ENCODE measurements around the gene B9D2.
"Not testable (repeated sequence)": the region's sequence is repeated elsewhere in the genome, so short reads cannot be mapped to it uniquely, and the experiment has no call there.

B9D2 gene

DNA sequence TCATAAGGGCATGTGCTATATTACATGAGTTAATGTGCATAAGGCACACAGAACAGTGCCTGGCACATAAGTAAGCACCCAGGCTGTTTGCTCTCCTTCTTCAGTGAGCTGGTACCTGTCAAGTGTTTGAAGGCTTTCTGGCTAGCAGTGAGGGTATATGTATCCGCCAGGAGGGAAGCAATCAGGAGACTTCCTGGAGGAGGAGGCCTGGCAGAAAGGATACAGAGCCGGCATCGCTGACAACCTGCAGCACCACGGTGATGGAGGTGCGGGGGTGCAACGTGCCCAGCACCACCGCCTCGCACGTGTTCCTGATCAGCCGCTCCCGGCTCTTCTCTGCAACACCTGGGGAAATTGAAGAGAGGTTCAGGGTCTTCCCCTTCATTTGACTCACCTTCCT, 27.7 kb upstream of the B9D2 start:
- no peak for DNase-seq (ENCODE audit: low spot score)

- no peak for DNase-seq (ENCODE audit: low spot score)
These were observed 22.5 kb upstream of the B9D2 start for GRCh38 chr19:41386442-41386841.

DNA sequence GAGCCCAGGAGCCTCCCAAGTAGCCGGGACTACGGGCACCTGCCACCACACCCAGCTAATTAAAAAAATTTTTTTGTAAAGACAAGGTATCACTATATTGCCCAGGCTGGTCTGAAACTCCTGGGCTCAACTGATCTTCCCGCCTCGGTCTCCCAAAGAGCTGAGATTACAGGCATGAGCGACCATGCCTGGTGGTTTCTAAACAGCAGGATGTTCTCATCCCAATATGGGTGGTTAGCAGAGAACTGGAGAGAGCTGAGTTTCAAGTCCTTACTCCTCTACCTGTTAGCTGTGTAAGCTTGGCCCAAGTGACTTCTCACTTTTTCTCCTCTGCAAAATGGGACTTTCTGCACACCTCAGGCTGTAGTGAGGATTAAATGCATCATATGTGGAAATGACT, 20.4 kb upstream of the B9D2 start:
- DNase-seq (ENCODE audit: low spot score) = no peak

- not testable (repeated sequence) for DNase-seq (ENCODE audit: low spot score)
These were observed 17.6 kb upstream of the B9D2 start for GRCh38 chr19:41381536-41381935.

DNA sequence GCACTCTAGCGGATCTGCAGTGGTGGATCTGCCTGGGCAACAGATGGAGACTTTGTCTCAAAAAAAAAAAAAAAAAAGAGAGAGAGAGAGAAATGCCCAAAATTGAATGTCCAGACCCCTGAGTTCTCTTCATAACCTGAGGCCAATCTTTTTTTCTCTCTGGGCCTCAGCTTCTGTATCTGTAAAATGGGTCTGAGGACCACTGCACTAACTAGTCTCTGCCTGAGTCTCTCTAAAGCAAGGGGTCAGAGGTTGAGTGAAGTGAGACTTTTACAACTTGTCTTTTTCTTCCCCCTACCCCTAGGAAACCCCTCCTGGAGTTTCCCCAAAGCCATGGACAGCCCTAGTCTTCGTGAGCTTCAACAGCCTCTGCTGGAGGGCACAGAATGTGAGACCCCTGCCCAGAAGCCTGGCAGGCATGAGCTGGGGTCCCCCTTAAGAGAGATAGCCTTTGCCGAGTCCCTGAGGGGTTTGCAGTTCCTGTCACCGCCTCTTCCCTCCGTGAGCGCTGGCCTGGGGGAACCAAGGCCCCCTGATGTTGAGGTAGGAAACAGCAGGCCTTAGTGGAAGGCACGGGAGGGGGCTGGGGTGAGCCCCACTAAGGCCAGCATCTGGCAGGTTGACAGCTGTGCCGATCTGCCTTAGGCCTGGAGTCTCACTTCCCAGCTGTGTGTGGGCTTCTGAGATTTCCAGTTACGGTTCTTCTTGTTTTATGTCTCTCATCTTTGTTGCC, 14.2 kb upstream of the B9D2 start:
- peak; percentile 57 for DNase-seq (ENCODE audit: low spot score)

- DNase-seq (ENCODE audit: low spot score) = no peak
These were observed 13.0 kb upstream of the B9D2 start for GRCh38 chr19:41376998-41377365.

DNA sequence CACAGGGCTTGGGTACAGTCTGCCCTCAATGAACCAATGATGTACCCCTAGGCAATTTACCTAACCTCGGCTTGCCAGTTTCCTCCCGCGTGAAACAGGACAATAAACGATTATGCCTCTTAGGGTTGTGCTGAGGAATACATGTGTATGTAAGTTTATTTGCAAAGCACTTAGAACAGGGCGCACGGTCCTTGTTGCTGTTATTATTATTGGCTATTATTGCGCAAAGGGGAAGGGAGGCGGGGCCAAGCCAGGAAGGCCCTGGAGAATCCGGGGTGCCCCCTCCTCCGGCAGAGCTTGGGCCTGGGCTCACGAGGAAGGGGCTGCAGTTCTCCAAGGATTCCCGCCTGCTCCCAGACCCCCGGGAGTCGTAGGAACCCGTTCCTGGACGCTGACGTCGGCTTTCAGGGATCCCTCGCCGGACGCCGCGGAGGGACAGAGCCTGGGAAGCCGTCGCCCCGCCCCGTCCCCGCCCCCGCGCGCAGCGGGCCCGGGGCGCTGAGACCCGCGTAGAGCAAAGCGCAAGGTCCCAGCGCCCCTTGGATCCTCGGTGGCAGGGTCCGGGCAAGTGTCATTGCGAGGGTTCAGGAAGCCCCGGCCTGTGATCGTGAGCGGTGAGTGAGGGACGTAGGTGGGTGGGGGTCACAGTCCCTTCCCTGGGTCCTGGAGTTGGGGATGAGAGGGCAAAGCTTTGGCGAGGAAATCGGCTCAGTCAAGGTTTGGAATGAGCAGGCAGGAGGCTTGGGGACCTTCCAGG, 12.5 kb upstream of the B9D2 start, which contains the start of gene TMEM91:
TSS of gene TMEM91 (plus strand) at position 293 of the 757 bp plus-strand sequence. CDS start 1,777 bp downstream, outside the sequence.
- no peak for DNase-seq (ENCODE audit: low spot score)

DNA sequence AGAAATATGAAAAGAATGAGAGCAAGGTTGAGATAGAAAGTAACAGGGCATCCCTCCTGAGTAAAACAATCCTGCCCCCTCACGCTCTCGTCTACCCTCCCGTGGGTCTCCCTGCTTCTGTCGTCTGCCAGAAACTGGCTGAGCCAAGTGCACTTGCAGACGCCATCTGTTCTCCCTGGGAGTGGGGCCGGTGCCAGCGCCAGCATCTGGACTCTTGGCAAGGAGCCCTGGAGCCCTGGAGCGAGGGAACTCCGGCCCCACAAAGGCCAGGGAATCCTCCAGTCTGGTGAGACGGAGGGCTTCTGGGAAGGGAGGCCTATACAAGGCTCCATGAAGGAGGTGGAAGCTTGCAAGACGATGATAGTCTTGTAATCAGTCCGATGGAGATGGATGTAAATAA, 10.0 kb upstream of the B9D2 start:
- DNase-seq (ENCODE audit: low spot score) = no peak

GRCh38 chr19:41372501-41372900, 8.6 kb upstream of the B9D2 start:
- no peak for DNase-seq (ENCODE audit: low spot score)

DNA sequence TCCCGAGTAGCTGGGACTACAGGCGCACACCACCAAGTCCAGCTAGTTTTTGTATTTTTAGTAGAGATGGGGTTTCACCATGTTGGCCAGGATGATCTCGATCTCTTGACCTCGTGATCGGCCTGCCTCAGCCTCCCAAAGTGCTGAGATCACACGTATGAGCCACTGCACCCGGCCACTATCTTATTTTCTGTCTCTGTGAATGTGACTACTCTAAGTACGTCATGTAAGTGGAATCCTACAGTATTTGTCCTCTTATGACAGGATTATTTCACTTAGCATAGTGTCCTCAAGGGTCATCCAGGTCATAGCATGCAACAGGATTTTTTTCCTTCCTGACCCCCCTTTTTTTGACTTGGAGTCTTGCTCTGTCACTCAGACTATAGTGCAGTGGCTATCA, 7.6 kb upstream of the B9D2 start:
- no peak for DNase-seq (ENCODE audit: low spot score)

DNA sequence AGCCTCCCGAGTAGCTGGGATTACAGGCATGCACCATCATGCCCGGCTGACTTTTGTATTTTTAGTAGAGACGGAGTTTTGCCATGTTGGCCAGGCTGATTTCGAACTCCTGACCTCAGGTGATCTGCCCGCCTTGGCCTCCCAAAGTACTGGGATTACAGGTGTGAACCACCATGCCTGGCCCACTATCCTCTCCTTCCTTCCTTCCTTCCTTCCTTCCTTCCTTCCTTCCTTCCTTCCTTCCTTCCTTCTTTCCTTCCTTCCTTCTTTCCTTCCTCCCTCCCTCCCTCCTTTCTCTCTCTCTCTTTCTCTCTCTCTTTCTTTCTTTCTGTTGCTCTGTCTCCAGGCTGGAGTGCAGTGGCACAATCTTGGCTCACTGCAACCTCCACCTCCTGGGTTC, 7.2 kb upstream of the B9D2 start:
- not testable (repeated sequence) for DNase-seq (ENCODE audit: low spot score)

DNA sequence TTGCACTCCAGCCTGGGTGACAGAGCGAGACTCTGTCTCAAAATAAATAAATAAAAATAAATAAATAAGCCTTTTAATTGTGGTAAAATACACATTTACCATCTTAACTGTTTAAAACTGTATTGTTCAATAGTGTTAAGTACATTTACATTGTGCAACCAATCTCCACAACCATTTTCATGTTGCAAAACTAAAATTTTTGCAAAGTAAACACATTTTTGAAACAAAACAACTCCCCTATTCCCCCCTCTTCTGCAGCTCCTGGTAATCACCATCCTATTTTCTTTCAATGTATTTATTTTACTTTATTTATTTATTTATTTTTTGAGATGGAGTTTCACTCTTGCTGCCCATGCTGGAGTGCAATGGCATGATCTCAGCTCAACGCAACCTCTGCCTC, 5.8 kb upstream of the B9D2 start:
- no peak for DNase-seq (ENCODE audit: low spot score)

GRCh38 chr19:41367848-41368301, 3.9 kb upstream of the B9D2 start:
- no peak for DNase-seq (ENCODE audit: low spot score)

GRCh38 chr19:41366089-41366488, 2.1 kb upstream of the B9D2 start:
- DNase-seq (ENCODE audit: low spot score) = peak; percentile 47

- DNase-seq (ENCODE audit: low spot score) = no peak
These were observed 809 bp upstream of the B9D2 start for GRCh38 chr19:41364524-41365391.

DNA sequence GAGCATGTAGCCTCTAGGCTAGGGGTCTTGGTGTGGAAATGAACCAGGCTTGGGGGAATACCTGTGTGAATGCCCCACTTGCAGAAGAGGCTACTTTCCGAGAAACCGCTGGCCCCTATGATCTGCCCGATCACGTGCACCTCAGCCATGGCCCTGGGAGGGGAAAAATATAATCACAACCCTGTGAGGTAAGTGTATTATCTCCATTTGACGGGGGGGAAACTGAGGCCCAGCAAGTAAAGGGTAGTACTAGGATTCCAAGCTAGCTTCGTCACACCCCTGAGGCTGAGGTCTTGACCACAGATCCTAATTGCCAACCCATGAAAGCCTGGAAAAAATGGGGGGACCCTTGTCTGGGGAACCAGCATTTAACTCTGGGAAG, 587 bp downstream of the B9D2 start:
- DNase-seq (ENCODE audit: low spot score) = no peak

DNA sequence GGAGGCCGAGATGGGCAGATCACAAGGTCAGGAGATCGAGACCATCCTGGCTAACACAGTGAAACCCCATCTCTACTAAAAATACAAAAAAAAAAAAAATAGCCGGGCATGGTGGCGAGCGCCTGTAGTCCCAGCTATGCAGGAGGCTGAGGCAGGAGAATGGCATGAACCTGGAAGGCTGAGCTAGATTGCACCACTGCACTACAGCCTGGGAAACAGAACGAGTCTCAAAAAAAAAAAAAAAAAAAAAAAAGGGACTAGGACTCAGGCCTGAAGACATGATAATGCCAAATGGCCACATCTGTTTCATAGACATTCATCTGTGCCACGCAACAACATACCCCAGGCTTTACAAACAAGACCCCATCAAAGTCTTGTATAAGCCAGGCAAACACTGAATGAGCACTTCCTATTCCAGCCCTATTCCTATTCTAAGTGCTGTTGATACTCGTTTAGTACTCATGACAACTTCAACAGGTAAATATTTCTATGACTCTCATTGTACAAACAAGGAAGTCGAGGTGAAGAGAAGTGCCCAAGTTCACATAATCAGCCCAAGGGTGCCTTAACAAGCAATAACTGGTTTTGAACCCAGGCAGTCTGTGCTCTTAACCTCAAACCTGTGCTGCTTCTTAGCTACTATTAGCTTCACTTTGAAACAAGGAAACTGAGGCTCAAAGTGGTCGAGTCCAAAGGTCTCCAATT, 1.7 kb downstream of the B9D2 start:
- no peak for DNase-seq (ENCODE audit: low spot score)

DNA sequence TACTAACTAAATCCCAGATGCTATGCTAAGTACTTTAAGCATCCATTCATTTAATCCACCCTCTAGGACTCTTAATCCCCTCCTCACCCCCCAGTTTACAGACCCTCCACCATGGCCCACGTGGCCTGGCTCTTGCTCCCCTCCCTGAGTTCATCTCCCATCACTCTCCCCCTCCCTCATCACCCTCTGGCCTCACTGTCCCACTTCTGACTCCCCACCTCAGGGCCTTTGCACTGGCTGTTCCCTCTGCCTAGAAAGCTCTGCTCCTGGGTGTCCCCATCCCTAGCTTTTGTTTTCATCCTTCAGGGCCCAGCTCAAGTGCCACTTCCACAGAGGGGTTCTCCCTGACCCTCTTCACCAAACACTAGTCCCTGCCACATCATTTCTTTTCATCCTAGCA, 4.2 kb downstream of the B9D2 start:
- DNase-seq (ENCODE audit: low spot score) = no peak

DNA sequence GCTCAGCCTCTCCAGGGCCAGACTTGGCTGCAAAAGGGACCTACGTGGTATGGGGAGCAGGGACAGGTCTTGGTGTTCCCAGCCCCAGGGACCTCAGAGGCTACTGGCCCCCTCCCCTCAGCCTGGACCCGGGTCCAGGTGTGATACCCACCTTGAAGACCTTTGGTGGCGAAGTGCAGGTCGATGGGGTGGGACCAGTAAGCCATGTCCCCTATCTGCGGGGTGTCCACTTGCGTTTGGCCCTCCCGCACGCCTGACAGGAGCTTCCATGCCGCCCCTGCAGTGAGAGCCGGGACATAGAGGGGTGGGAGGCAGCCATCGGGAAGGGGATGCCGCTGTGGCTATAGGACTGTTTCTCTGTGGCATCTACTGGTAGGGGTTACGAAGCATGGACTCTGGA, 6.2 kb downstream of the B9D2 start:
- DNase-seq (ENCODE audit: low spot score) = no peak

GRCh38 chr19:41356984-41357739, 6.8 kb downstream of the B9D2 start:
- no peak for DNase-seq (ENCODE audit: low spot score)

- DNase-seq (ENCODE audit: low spot score) = no peak
These were observed 8.1 kb downstream of the B9D2 start for GRCh38 chr19:41355802-41356201.
